SK-MEL-5 (cell line): ENCODE data around the gene NRG3. TPM values are rescaled to one million over a fixed set of nuclear protein-coding genes. Genes with fewer than 3 reads are reported as not detected.
"Not testable (repeated sequence)": the region's sequence is repeated elsewhere in the genome, so short reads cannot be mapped to it uniquely, and the experiment has no call there.

Experiments used
- DNase-seq: peaks from one replicate; pipeline ENCODE4 v3.0.0-alpha.2; 2016; ENCODE audit warnings: low read depth, low spot score
- in situ Hi-C: cut with HindIII; loops from 2 replicates; pipeline ENCODE4 v1.10.0; 2016; ENCODE audit warnings: low sequenced_read_pairs, high pct_unique_total_duplicates, low pct_unique_long_range_greater_than_20kb
- total RNA-seq: library from RNA; depleted of rRNA; stranded (reverse); fragments of >200 nt; shearing (Covaris generic); gene quantifications from 2 replicates; pipeline ENCODE4 v1.2.3, GENCODE V29; 2014

Gene NRG3
- total RNA-seq, 1 experiment from 2014 or later: 4.6 TPM

DNA sequence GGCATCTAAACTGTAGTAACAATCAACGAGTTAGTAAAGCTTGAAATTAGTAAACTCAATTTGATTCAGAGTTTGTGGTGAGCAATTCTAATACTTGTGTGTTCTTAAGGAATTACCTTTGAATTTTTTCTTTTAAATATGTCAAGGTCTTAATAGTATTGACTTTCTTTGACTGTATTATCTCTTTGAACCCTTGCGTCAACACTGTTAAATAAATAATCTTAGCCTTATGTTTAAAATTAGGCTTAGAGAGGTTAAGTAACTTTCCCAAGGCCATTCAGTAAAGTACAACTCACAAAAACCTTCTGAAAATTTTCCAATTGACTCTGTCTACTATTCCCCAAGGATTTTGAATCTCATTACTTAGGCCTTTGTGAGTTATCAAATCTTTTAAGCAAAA is 716.4 kb downstream of the NRG3 start:
- no peak for DNase-seq
- in situ Hi-C loops: no loop called here

DNA sequence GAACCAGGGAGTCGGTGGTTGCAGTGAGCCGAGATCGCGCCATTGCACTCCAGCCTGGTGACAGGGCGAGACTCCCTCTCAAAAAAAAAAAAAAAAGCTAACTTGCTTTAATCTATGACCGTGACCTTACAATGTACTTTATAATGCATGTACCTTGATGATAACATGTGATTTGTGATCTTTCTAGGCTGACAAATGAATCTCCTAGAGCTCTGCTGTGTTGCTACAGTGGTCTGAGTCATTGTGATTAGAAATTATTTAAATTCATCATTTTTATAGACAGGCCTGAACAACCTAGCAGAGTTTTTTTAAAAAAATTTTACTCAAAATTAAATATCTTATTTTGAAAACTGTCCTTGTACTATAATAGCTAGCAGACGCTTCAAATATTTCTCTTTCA is 722.8 kb downstream of the NRG3 start:
- DNase-seq: no peak
- in situ Hi-C loops: no loop called here

GRCh38 chr10:82609845-82610244 is 734.9 kb downstream of the NRG3 start:
- in situ Hi-C loops: no loop called here
- DNase-seq: no peak

DNA sequence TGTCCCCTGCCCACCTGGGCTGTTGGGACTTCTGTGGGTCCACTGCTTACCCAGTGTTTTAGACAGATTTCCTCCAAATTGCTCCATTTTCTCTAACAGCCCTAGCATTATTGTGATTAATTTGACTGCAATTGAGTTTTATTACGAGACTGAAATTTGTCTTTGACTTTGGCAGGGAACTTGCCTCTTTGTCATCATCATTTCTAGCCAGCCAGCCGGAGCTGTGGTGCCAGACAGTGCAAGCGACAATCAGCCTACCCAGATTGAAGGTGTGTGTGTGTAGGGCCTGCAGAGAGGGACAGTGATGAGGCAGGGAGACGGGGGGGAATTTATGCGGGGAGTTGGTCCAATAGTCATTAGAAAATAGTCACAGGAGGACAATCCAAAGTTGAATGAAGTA is 743.0 kb downstream of the NRG3 start:
- in situ Hi-C loops: no loop called here
- DNase-seq: no peak

GRCh38 chr10:82621680-82622079 is 746.7 kb downstream of the NRG3 start:
- DNase-seq: no peak
- in situ Hi-C loops: no loop called here

DNA sequence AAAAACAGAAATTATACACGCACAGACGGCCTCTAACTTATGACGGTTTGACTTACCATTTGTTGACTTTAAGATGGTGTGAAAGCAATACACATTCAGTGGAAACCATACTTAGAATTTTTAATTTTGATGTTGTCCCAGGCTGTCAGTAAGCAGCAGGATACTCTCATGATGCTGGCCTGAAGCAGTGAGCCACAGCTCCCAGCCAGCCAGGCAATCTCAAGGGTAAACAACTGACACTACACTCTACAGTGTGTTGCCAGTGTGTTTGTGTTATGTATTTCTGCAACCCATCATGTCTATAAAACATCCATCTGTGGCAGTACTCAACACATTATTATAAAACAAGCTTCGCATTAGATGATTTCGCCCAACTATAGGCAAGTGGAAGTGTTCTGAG is 747.5 kb downstream of the NRG3 start:
- in situ Hi-C loops: no loop called here
- DNase-seq: no peak

- in situ Hi-C loops: no loop called here
- DNase-seq: no peak
These were observed 750.7 kb downstream of the NRG3 start for GRCh38 chr10:82625512-82626189.

DNA sequence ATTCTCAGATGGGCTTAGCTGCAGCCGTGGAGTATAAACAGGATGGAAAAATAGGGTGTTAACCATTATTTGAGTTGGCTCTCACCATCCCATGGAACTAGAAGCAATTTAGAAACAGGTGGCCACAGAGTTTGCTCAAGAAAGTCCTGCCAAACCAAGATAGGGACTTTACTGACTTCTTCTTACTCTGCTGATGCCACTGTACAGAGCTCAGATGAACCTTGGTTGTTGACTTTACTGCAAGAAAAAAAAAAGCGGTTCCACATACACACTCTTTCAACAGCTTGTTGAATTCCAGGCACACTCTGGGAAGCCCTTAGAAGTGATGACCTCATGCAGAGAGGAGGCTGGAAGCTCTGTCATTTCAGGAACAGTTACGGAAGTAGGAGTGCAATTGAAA is 753.4 kb downstream of the NRG3 start:
- in situ Hi-C loops: no loop called here
- no peak for DNase-seq

DNA sequence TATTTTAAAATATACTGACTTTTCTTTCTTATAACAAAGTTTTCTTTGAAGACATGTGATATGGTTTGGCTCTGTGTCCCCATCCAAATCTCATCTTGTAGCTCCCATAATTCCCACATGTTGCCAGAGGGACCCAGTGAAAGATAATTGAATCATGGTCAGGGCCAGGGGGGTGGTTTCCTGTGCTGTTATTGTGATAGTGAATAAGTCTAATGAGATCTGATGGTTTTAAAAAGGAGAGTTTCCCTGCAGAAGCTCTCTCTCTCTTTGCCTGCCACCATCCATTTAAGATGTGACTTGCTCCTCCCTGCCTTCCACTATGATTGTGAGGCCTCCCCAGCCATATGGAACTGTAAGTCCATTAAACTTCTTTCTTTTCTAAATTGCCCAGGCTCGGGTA is 768.1 kb downstream of the NRG3 start:
- in situ Hi-C loops: no loop called here

GRCh38 chr10:82643601-82644000 is 768.6 kb downstream of the NRG3 start:
- no peak for DNase-seq
- in situ Hi-C loops: no loop called here

More for the DNA sequence above, 768.1 kb downstream of the NRG3 start:
- DNase-seq: no peak

- in situ Hi-C loops: no loop called here
- DNase-seq: no peak
These were observed 770.2 kb downstream of the NRG3 start for GRCh38 chr10:82645221-82645620.

DNA sequence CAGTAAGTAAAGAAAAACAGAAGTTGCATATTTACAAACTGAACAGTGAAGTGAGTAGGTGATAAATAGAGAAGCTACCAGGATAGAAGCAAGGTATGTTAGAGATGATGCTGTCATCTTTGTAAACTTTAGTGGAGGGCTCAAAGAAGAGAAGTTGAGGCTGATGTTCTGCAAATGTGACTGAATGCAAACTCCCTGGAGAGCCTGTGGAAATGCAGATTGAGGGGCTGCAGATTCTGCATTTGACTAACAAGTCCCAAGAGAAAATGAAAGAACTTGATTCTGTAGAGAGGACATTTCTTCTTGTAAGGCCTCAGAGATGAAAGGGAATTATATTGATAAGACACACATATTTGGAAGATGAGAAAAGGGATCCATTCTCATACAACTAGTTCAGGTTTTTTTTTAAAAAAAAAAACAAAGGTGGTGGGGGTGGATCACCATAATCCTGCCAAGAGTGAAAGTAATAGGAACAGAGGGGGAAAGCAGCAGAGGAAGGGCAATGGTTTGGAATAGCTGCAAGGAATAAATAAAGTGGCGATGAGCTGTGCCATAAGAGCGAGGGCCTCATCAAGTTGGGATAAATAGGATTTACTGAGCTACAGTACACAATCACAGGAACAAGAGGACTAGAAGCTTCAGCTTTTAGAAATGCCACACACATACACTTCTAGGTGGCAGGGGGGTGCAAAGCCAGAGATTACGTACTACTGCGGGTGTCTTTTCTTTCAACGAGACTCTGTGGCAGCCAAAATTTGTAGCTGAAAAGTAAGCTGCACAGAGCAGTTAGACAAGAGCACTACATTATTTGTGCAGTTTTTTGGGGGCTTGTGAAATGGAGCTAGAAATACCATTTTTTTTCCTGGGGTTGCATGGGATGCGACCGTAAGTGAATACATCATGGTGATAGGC is 778.5 kb downstream of the NRG3 start:
- in situ Hi-C loops: no loop called here
- DNase-seq: no peak

- DNase-seq: no peak
- in situ Hi-C loops: no loop called here
These were observed 785.2 kb downstream of the NRG3 start for GRCh38 chr10:82660205-82660604.

DNA sequence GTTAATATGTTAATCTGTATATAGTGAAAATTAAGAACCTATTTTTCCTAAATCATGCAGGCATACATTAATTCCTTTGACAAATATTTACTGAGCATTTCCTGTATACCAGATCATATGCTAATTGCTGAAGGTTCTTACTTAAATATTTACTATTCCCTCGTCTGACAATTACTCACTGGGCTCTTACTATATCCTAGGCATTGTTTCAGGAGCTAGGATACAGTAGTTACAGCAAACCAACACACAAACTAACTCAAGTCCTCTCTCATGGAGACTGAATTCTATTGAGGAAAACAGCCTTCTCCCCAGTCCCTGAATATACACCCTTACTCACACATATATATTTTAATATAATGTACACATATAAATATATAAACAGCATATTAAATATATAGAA is 786.0 kb downstream of the NRG3 start:
- DNase-seq: no peak
- in situ Hi-C loops: no loop called here

- no peak for DNase-seq
- in situ Hi-C loops: no loop called here
These were observed 786.7 kb downstream of the NRG3 start for GRCh38 chr10:82661701-82662100.

DNA sequence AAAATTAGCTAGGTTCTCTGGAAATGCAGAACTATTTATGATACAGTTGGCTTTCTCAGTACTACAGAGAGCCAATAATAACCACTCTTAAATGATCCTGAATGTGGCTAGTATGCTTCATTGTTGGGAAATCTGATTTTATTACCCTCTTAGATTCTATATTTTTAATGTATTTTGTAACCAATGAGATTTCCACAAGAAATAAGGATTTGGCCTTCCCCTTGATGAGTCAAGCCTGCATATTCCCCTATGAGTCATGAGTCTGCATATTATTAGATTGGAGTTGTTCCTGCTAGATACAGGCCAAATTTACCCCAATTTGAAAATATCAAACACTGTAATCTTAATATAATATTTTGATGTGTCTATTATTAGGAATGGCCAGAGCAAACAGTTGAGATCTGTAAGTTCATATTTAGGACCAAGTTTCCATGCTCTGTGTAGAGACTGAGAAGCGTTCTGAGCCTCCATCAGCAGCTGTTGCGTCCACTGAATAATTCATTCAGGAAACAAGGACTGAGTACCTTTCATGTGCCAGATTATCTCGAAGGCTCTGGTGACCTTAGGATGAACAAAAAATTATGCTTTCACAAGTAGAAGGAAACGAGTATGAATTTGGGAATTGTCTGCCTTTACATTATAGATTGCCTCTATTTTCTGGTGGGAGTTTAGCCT is 793.4 kb downstream of the NRG3 start:
- no peak for DNase-seq
- in situ Hi-C loops: no loop called here

- DNase-seq: no peak
- in situ Hi-C loops: no loop called here
These were observed 799.0 kb downstream of the NRG3 start for GRCh38 chr10:82674036-82674435.

GRCh38 chr10:82677932-82678331 is 802.9 kb downstream of the NRG3 start:
- DNase-seq, in situ Hi-C loops: not testable (repeated sequence)
